HTR-8/SVneo (cell line): ENCODE data around the gene AMN.

Source experiments
- DNase-seq: peaks from one replicate; pipeline ENCODE4 v3.0.0; 2011; ENCODE audit warnings: low spot score, mixed read lengths; ENCODE audit not compliant: insufficient read length
- FAIRE-seq: peaks from 2 replicates; lab custom pipeline; 2011; peaks lifted over from hg19 to GRCh38; lab: Jason Lieb, UNC

AMN gene

DNA sequence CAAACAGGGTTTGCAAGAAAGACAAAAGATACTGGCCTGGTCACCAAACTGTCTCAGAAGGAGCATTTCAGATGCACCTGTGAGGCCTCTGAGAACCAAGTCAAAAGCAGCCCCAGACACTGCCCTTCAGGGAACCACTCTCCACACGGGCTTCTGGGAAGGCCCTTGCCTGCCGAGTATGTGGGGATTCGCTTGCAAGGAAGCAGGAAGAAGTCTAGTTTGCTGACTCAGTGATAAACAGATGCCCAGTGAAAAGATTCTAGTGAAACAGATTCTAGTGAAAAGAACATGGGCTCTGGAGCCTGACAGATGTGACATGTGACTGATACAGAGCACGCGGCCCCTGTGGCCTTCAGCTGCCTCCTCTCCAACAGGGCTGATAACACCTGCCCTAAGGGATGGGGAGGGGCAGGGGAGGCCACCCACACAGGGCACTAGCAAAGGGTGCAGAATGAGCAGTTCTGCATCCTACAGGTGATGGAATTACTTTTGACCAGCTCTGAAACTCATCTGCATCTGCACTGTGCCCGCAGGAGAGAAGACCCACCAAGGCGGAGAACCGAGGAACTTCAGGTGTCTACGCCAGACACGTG, 19.1 kb downstream of the AMN start:
- FAIRE-seq (no peak), DNase-seq (no peak)

DNA sequence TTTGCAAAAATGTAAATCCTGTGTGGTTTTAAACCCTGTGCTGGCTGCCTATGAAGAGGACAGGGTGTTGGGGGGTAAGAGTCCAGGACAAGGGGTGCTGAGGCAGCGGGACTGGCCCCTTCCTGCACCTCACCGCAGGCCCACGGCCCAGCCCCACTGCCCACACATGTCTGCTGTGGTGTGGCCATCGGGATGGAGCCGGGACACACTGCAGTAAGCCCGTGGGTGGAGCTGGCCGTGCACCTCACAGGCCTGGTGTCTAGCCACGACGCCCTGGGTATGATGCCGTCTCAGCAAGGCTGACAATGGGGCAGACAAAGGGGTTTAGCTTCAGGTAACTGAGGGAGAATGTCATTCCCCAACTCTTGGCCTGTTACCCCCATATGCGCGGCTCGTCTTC, 19.6 kb downstream of the AMN start:
- DNase-seq (no peak), FAIRE-seq (no peak)

DNA sequence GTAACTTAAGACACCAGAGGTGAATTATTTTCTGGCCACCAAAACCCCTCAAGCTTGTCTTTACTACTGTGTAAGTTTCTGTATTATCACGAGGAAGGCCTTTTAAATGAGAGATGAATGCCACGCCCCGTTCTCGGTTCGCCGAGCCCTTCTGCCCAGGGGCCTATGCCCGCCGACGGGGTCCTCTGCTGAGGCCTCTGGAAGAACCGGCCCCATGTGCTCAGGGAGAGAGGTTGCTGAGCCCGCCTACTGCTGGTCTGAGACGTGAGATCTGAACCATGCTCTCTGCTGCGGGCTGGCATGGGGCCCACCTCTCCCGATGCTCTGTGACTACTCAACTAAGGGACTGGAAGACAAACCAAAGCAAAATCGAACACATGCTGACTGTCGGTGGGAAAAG, 21.0 kb downstream of the AMN start:
- no peak for FAIRE-seq
- no peak for DNase-seq

DNA sequence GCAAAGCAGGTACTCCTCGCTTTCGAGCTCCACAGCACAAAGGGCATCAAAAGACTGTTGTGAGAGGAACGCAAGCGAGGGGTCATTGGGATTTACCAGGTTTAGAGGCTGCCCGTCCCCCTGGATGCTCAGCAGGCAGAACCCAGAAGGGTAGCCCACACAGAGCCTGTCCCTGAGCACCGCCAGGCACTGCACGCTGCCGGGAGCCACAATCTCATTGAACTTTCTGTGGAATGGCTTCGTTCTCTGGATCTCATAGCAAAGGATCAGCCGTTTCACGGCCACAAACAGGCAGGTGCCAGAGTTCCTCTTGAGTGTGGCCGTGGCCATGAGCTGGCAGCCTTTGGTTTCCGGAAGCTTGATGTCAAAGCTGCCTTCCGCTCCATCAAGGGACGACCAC, 21.5 kb downstream of the AMN start:
- DNase-seq (no peak), FAIRE-seq (no peak)

DNA sequence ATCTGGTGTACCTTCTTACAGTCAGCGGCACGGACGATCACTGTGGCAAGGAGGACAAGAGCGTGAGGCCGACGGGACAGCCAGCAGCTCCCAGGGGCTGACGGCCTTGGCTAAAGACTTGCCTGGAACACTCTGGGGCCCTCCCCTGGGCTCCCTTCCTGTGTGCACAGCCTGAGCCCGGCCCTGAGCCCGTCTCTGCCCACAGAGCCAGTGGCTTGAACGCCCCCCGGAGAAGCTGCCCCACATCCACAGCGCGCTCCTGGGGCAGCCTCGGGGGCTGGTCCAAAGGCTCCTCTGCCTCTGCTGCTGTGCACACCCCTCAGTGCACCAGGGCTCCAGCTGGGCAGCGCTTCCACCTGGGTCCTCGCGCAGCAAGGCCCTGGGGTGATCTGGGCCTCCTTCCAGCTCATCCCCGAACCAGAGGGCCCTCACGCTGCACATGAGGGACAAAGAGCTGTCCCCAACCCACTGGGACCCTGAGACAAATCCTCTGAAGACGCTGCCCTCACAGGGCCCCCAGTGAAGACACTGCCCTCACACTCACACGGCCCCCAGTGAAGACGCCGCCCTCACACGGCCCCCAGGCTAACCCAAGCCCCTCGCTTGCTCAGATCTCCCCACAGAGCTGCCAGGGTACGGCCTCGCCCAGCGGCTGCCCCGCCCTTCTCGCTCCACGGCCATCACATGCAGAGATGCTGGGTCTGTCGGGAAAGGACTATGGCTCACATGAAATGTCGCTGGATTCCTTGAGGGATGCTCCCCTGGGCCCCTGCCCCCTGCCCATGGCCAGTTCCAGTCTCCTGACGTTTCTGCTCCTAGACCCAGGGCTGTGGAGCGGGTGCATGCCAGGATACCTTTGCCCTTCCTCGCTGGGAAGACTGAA, 22.2 kb downstream of the AMN start:
- FAIRE-seq (no peak), DNase-seq (no peak)

DNA sequence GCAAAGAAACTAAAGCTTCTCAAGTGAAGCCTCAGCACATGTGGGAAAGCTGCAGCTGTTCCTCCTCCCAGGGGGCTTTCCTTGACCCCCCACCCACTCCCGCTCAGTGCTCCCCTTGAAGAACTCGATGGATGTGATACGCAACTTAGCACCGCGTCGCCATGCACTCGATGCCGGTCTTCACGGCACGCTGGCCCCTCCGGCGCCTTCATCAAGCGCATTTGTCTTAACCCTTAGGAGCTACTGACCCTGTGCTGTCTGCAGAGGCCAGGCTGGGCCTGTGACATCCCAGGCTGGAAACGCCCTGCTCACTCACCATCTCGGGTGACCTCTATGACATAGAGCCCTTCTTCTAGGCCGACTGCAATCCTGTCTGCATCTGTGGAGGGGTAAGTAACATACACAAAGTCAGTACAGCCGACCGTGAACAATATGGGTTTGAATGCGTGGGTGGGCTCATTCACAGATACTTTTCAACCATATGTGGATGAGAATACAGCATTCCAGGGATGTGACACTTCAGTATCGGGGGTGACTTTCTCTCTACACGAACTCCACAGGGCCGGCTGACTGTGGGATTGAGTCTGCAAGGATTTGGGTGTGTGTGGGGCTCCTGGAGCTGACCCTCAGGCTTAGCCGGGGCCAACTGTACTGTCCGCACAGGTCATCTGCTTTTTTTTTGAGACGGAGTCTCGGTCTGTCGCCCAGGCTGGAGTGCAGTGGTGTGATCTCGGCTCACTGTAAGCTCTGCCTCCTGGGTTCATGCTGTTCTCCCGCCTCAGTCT, 23.1 kb downstream of the AMN start:
- FAIRE-seq (no peak), DNase-seq (no peak)

DNA sequence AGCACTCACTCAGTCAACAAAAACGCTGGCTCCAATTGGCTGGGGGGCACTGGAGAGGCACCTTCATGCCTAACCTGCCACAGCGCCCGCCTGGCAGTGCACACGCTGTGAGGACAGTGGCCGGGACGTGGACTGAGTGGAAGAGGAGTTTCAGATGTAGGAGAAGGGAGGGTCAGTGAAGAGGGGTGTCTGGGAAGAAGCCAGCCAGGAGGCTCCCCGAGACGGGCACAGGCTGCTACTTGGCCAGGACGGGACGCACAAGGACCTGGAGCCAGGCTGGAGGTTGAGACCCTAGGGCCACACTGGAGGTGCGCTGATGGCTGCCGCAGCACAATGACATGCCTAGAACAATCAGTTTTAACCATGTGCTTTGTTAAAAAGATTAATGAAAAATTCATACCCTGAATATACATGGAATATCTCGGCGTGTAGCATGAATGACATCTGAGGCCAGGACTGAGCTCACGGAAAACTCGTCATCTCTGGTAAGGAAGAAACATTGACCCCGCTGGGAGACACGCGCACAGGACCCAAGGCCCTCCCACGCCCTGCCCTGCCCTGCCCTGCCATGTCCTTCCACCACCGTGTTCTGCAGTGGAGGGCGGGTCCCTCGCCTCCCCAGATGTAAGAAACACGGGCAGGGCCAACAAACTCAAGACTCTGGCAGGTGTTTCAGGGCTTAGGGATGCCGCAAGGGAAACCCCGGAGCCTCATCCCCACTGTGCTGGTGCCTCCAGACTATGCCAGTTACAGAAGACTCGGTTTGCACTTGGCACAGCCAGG, 25.0 kb downstream of the AMN start:
- DNase-seq = no peak
- no peak for FAIRE-seq

DNA sequence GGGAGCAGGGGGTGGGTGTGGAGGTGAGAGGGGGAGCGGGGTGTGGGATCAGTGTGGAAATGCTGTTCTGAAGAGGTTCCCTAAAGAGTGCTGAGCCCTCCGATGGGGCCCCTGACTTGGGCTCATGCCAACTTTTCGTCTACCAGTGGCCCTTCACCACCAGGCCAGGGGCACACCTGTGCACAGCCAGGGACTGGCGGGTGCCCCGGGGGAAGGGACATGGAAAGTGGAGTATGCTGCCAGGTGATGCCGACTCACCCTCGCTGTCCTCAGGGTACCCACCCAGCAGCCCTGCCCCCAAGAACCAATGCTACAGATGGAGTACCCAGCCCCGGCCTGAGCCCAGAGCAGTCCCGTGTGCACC, 26.2 kb downstream of the AMN start:
- FAIRE-seq (no peak), DNase-seq (no peak)

DNA sequence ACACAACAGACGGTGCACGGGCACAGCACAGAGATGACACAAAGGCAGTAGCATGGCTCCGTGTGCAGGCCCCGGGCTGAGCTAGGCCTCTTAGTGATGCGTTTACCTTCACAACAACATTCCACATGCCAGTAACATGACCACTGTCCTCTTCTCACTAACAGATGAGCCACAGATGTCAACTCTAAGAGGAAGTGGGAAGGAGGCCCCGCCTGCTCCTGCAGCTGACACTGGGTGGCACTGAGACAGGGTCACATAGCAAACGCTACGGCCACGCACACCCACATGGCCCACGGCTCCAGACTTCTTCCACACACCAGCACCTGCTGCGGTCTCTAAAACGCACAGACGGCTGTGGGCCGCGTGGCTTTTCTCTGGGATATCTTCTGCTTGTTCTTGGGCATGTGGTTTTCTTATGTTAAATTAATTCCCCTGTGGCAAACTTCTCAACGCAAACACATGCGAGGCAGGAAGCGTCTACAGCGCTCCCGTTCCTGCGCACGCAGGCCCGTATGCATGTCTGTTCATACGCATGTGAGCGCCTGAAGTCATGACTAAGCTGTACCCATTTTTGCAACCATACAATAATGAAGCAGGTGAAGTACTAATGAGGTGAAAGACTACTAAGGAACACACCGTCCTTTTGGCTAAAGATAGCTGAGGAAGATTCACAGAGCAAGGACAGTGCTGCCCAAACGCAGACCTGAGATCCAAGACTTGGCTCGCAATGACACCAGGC, 26.8 kb downstream of the AMN start:
- no peak for FAIRE-seq
- no peak for DNase-seq

DNA sequence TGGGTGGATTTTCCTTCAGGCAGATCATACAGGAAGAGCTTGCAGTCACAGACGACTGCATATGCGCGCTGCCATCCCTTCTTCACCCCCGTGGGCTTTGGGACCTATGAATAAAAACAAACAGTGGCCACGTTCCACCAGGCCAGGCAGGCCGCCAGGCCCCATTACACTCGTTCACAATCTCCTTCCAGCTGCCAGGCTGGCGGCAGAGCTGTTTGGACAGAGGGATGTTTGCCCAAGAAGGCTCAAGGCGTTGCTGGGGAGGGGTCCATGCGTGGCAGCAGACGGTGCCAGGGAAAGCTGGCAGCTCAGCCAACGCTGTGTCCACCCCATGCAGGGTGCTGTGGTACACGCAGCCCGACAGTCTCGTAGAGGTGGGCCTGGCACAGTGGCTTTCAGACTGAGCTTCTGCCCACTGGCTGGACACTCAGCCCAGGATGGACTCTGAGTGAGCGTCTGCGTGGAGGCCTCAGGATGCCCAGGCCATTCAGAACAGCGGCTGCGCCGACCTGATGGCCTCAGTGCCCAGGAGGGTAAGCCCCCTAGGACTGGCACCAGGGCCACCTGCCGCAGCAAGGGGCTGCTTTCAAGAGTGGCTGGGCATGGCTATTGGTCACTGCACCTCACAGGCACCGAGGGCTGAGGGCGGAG, 27.5 kb downstream of the AMN start:
- DNase-seq (no peak), FAIRE-seq (no peak)

DNA sequence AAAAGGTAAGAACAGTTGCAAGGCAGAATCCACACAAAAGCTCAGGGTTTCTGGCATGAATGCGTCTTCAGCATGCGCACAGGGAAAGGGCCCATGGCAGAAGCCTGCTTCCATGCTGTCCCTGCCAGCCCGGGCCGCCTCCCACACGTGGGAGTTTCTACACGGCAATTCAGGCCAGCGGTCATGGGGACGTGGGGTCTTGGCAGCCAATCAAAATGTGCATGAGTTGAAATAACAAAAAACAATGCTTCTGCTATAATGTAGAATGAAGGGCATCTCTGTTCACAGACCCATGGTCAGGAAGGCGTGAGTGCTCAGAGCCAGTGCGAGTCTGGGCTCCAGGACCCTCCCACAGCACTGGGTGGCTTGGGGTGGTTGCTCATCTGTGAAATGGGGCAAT, 28.6 kb downstream of the AMN start:
- FAIRE-seq (no peak), DNase-seq (no peak)

DNA sequence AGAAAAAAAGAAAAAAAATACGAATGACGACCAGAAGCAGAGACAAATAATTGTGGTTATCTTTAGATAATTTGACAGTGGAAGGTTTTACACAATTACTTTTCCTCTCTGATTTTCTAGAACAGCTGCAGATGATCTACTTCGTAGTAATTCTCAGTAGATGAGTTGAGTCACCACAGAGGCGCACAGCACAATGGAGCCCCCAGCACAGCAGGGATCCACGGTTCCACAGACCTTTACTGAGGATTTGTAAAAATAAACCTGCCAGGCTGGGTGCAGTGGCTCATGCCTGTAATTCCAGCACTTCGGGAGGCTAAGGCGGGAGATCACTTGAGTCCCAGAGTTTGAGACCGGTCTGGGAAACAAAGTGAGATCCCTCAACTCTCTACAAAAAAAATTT, 29.3 kb downstream of the AMN start:
- FAIRE-seq (no peak), DNase-seq (no peak)

DNA sequence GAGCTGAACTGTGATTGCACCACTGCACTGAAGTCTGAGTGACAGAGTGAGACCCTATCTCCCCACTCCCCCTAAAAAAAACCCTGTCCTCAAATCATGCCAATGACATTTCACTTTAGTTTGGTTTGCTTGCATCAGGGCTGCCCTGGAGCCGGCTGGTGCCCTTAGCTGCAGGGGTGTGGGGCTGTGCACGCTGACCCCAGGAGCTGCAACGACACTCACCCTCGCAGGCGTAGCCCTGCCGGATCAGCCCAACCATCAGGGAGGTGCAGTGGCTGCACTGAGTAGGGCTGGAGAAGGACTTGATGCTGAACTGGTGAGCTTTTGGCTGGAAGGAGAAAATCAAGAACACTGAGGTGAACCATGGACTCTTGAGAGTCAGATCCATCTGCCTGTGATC, 29.8 kb downstream of the AMN start:
- no peak for FAIRE-seq
- DNase-seq = no peak

DNA sequence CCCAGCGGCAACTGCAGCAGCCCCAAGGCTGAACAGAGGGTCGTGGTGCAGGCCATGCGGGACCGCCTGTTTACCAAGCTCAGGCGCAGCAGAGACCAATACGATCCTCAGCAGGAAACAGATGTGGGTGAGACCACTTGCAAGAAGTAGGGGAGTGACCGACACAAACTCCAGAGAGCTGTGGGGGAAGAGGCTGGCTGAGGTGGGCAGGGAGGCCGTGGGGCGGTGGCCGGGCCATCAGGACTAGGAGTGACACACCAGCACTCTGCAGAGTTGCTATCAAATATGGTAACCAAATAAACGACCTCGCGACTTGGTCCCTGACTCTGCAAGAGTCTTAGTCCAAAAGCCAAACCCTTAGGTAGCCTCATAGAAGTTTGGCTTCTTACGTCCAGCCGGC, 30.6 kb downstream of the AMN start:
- no peak for FAIRE-seq

DNA sequence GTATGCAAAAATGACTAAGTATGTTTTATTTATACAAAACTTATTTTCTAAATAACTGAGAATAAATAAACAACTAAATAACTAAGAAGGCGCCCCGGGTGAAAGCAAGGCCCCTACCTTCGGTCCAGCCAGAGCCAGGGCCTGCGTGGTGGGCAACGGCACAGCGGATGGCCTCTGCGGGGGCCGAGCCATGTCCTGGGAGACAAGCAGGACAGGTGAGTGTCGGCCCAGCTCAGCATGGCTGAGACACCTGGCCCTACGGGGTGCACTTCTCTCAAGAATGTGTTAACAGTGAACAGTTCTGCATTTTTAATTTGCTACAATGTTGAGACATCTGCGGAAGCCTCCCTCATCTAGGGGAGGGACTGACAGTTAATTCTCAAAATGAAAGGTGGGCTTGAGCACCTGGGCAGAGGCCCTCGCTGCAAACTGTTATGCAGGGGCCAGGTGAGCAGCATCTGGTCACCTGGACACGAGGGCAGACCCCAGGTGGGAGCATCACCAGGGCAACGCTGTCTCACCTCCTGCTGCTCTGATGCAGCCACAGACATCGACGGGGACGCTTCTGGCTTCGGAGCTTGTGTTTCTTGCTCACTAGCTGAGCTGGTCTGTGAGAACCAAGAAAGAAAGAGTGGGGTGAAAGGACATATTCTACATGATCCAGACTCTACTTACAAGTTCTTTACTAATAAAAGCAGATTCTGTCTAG, 31.8 kb downstream of the AMN start:
- FAIRE-seq (no peak), DNase-seq (no peak)

More for the DNA sequence above, 30.6 kb downstream of the AMN start:
- no peak for DNase-seq

DNA sequence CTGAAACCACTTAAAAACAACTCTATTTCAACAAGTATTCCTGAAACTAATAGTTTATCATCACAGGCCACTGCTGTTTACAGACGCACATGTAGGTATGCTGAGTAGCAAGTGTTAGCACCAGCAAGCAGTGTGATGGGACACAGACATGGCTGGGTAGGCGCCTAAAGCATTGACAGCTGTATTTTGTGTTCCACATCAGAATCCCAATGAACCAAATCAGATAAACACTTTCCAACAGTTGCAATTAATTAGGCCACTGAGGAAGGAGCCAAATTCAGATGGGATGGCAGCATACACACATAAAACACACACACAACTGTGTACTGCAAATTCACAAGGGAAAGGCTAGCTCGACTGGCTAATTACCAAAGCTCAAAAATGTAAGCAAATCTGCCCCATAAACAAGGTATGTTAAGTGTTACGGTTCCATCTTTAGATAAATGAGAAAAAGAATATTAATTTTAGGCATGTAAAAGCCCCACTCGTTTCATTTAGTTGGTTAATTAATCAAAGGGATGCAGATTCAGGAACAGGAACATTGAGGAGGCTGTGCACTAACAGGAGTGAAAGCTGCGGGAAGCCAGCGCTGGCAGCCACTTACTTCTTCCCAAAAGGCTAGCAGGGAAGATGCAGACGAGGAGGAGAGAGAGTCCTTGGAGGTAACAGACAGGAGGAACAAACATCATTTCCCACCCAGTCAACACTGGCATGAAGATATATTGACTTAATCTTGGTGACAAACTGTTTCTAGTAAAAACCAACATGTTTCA, 33.4 kb downstream of the AMN start:
- no peak for DNase-seq
- FAIRE-seq = no peak

DNA sequence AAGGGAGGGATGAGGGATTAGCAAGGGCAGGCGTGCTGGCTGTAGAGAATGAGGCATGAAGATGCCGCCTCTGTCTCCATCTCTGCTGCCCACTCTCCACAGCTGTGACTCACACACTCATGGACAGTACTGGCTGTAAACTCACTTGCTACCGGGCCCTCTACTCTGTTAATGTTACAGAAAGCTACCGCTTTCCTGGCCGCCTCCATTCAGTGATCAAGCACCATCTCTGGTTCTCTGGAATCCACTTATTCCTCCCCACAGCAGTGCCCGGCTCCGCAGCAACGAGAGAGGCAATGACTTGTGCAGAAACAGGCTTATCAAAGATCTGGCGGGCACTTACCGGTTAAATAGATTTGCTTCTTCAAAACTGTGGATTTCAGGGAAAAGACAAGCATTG, 34.8 kb downstream of the AMN start:
- DNase-seq (no peak), FAIRE-seq (no peak)

DNA sequence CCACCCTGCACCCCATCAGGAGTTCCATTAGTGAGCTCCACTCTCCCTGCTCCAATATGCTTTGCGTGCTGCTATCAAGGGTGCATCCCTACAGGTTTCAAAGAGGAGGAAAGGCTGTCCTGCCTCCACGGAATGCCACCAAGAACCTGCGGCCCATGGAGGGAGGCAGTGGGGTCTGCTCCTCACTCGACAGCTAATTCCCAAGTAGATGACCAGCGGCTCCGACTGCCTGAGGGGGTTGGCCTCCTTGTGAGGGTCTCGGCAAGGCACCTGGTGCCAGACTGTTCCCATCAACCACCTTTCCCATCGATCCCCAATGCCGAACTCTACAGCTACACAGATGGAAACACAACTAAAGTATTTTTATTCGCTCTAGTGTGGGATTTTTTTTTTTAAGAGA, 36.0 kb downstream of the AMN start:
- no peak for DNase-seq
- no peak for FAIRE-seq
